Measurements from ENCODE around the gene MTMR1. TPM values are rescaled to one million over a fixed set of nuclear protein-coding genes. Genes with fewer than 3 reads are reported as not detected.
A peak's percentile ranks its signal among the peaks of the same experiment; 100 is the strongest.

The MTMR1 gene
- total RNA-seq, 4 donors from 2014 or later, result 15.0 to 27.7 (median 22.1) TPM

- WGBS, result 80% methylated on average over 2 of the region's 2 CpGs
- no peak for DNase-seq (ENCODE audit: extremely low spot score)
- Histone ChIP-seq H3K36me3 (peaks cover 0 to 34% (median 15%) of the 10 kb centered on the region in 4 donors), H3K27me3 (no peaks in the 10 kb centered on the region), H3K9me3 (no peaks in the 10 kb centered on the region), H3K27ac (replicated peaks in 1 of 4) (no peak overlapping the region), H3K4me3 (no peak overlapping the region), H3K4me1 (peaks cover 0 to 15% (median 6%) of the 10 kb centered on the region in 4 donors)
- TF ChIP-seq POLR2AphosphoS5 (IDR thresholded peaks at IDR 0.05) (no peak), EP300 (IDR thresholded peaks at IDR 0.05) (no peak), POLR2A (IDR thresholded peaks at IDR 0.05; ENCODE audit: low read depth) (no peak), CTCF (IDR thresholded peaks at IDR 0.05) (no peak)
- intact Hi-C loops (cut with DNase I), result no loop called here
Observed at GRCh38 chrX:150663073-150663472, 30.1 kb upstream of the MTMR1 start.

GRCh38 chrX:150664290-150664689 is 28.9 kb upstream of the MTMR1 start:
- peaks cover 0 to 29% (median 15%) of the 10 kb centered on the region in 4 donors for H3K36me3 ChIP-seq
- peaks cover 0 to 15% (median 6%) of the 10 kb centered on the region in 4 donors for H3K4me1 ChIP-seq
- H3K9me3 ChIP-seq, result no peaks in the 10 kb centered on the region
- WGBS, result 26% methylated on average over 2 of the region's 2 CpGs
- no peak overlapping the region for H3K4me3 ChIP-seq
- intact Hi-C loops (cut with DNase I), result no loop called here
- no peaks in the 10 kb centered on the region for H3K27me3 ChIP-seq
- TF ChIP-seq POLR2AphosphoS5 (IDR thresholded peaks at IDR 0.05) (peak in 1 of 2 donors; percentile 44), CTCF (IDR thresholded peaks at IDR 0.05) (no peak)
- H3K27ac ChIP-seq (replicated peaks in 1 of 4), result no peak overlapping the region
- no peak for DNase-seq (ENCODE audit: extremely low spot score)

GRCh38 chrX:150676221-150676620 is 17.0 kb upstream of the MTMR1 start:
- H3K4me1 ChIP-seq, result no peaks in the 10 kb centered on the region
- H3K27me3 ChIP-seq, result no peaks in the 10 kb centered on the region
- no peak for DNase-seq (ENCODE audit: extremely low spot score)
- H3K27ac ChIP-seq (replicated peaks in 1 of 4), result no peak overlapping the region
- H3K36me3 ChIP-seq, result peaks cover 0 to 6% (median 0%) of the 10 kb centered on the region in 4 donors
- H3K9me3 ChIP-seq, result peaks cover 0 to 4% (median 0%) of the 10 kb centered on the region in 4 donors
- 61% methylated on average over 2 of the region's 2 CpGs for WGBS
- no peak overlapping the region for H3K4me3 ChIP-seq
- no peak for TF ChIP-seq POLR2A (IDR thresholded peaks at IDR 0.05; ENCODE audit: low read depth)
- TF ChIP-seq POLR2AphosphoS5 (IDR thresholded peaks at IDR 0.05), result no peak
- TF ChIP-seq EP300 (IDR thresholded peaks at IDR 0.05), result no peak
- TF ChIP-seq CTCF (IDR thresholded peaks at IDR 0.05), result no peak
- intact Hi-C loops (cut with DNase I), result no loop called here

GRCh38 chrX:150680974-150681373 is 12.2 kb upstream of the MTMR1 start:
- H3K36me3 ChIP-seq, result no peaks in the 10 kb centered on the region
- 51% methylated on average over 7 of the region's 7 CpGs for WGBS
- no peak for DNase-seq (ENCODE audit: extremely low spot score)
- H3K9me3 ChIP-seq, result peaks cover 0 to 4% (median 0%) of the 10 kb centered on the region in 4 donors
- intact Hi-C loops (cut with DNase I), result no loop called here
- no peaks in the 10 kb centered on the region for H3K27me3 ChIP-seq
- H3K27ac ChIP-seq (replicated peaks in 1 of 4), result no peak overlapping the region
- H3K4me3 ChIP-seq, result no peak overlapping the region
- no peaks in the 10 kb centered on the region for H3K4me1 ChIP-seq
- no peak for TF ChIP-seq POLR2AphosphoS5 (IDR thresholded peaks at IDR 0.05)
- TF ChIP-seq CTCF (IDR thresholded peaks at IDR 0.05), result peak in 2 of 3 experiments; percentile 14 to 29

- no peaks in the 10 kb centered on the region for H3K27me3 ChIP-seq
- intact Hi-C loops (cut with DNase I), result no loop called here
- no peak for DNase-seq (ENCODE audit: extremely low spot score)
- TF ChIP-seq CTCF (IDR thresholded peaks at IDR 0.05), result no peak
- no peak for TF ChIP-seq POLR2AphosphoS5 (IDR thresholded peaks at IDR 0.05)
- no peak for TF ChIP-seq EP300 (IDR thresholded peaks at IDR 0.05)
- no peak for TF ChIP-seq POLR2A (IDR thresholded peaks at IDR 0.05; ENCODE audit: low read depth)
- no peak overlapping the region for H3K4me3 ChIP-seq
- H3K36me3 ChIP-seq, result no peaks in the 10 kb centered on the region
- no peaks in the 10 kb centered on the region for H3K9me3 ChIP-seq
- no peaks in the 10 kb centered on the region for H3K4me1 ChIP-seq
- H3K27ac ChIP-seq (replicated peaks in 1 of 4), result no peak overlapping the region
- WGBS, result 91% methylated on average over 3 of the region's 3 CpGs
Observed at GRCh38 chrX:150683112-150683511, 10.1 kb upstream of the MTMR1 start.

Data from esophagus muscularis mucosa (tissue), 4 donors.